GM18499 (cell line): ENCODE measurements around the gene SLC30A10.
"Not testable (repeated sequence)": the region's sequence is repeated elsewhere in the genome, so short reads cannot be mapped to it uniquely, and the experiment has no call there.

Source experiments
- ATAC-seq: cut with Tn5 transposase; IDR thresholded peaks from one replicate; pipeline ENCODE4 v1.9.1; 2021; ENCODE audit warnings: moderate number of reproducible peaks; ENCODE audit not compliant: insufficient read depth, unreplicated experiment

The SLC30A10 gene

DNA sequence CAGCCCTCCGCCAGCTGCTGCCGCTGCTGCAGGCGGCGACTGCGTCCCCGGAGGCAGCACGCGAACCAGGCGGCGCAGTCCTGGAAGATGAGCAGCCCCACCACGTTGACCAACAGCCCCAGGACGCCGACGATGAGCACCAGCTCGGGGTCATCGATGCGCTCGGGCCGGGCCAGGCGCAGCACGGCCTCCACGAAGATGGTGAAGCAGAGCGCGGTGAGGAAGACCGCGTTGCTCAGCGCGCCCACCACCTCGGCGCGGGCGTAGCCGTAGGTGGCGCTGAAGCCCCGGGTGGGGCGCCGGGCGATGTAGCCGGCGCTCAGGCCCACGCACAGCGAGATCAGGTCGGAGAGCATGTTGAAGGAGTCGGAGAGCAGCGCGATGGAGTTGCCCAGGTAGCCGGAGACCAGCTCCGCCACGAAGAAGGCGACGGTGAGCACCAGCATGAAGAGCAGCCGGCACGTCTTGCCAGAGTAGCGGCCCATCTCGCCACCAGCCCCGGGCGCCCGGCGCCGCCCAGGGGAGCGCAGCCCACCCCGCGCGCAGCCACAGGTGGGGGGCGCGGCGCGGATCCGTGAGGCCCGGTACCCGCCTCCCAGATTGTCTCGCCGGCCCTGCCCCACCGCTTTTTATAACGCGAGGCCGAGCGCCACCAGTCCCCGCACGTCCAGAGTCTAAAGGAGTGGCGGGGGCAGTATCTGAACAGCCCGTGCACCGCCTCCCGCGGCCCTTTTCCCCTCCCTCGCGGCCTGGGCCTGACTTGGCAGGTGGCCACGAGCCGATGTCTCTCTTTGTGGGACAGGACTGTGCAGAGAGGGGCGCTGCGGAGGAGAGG lies at the start of gene SLC30A10:
SLC30A10 (minus strand) TSS at position 602 of the 835 bp plus-strand sequence; CDS start at position 485, 117 bp downstream.
- ATAC-seq = no peak

DNA sequence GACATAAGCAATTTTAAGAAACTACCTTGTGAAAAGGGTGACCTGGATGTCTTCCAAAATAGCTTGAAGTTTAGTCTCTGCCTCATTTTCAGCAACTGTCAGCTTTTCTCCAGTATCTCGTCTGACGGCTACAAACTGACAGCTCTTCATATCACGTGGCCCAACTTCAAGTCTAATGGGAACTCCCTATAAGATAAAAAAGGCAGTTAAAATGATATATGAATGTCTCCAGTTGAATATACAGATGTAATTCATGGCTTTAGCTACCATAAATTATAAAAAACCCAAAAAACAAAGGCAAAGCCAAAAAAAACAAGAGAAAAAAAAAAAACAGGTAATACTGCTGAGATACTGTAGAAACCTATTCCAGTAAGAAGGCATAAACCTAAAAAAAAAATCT lies 44.9 kb upstream of the SLC30A10 start:
- no peak for ATAC-seq

DNA sequence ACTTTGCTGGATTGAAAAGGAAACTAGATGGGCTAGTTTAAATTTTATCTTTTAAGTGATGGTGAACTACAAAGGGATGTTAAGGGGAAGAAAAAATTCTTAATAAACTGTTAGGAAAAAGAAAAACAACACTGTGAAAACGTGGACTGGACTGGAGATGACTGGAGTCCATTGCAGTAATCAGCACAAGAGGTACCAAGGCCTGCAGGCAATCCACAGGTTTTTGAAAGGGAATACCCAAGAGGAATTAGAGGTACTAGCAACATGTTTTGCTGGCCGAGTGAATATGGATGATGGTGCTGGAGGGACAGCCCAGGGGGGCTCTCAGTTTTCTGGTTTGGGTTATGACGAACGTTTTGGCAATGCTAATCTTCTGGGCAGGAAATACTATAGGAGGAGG lies 39.0 kb upstream of the SLC30A10 start:
- no peak for ATAC-seq

DNA sequence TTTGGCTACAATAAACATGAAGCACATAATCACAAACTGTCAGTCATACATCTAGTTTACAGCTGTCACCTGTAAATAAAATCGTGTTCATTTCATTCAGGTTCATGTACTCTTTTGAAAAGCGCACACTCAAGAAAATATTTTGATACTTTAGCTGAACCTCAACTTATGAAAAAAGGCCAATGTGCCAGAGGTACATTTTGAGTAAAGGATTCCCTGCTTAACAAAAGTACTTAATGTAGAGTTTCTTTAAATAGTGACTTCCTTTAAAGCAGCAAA lies 37.7 kb upstream of the SLC30A10 start:
- ATAC-seq = no peak

DNA sequence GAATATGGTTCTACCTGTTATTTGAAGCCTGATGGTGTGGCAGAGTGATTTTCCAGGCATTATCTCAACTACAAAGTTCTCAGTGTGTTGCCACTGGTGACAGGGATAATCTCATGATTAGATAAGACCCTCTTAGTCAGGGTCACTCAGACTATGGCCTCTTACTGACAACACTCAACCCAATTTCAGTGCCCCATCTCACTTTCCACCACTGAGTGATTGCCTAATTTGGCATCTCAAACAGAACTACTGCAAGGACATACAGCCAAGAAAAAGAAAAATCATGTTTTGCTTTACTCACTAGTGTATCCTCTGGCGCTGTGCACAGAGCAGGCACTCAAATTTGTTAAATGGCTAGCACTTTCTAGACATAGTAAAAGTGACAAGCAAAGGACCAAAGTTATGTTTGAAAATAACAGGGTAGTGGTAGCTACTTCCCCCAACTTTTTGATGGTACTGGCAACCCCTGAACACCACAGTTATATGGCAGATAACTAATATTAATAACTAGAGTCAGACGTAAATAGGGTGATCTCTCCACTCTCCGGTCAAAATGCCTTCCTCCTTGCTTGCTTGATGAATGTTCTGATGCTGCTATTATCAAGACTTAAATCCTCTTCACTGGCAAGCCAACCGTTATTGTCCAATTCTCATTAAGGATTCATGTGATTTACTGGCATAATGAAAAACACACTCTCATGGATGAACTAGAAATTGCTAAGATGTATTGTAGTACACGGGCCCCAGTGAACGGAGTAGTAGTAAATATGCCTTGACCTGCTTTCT lies 37.1 kb upstream of the SLC30A10 start:
- no peak for ATAC-seq

DNA sequence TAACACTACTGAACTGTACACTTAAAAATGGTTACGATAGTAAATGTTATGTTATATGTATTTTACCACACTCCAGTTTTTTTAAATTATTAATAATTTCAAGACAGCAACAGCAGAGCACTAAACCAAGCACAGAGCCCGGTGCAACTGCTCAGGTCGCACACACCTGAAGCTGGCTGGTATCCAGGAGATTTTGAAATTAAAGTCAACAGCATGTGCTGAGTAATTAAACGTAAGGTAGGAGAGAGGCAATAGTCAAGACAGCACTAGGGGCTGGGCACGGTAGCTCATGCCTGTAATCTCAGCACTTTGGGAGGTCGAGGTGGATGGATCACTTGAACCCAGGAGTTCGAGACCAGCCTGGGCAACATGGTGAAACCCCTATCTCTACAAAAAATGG lies 35.1 kb upstream of the SLC30A10 start:
- no peak for ATAC-seq

DNA sequence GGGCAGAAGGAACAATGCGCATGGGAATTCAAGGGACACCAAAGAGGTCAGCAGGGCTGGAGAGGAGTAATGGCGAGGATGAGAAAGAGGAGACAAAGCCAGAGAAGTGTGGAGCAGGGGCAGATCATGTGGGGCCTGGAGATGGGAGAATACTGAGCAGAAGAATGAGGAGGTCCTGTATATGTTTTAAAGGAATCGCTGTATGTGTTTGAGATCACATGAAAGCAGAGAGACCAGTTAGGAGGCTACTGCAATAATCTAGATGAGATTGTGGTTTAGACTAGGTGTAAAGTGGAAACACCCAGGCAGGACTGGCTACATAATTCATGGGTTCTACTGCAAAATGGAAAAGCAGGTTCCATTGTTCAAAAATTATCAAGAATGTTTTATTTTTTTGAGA lies 33.3 kb upstream of the SLC30A10 start:
- ATAC-seq = no peak

DNA sequence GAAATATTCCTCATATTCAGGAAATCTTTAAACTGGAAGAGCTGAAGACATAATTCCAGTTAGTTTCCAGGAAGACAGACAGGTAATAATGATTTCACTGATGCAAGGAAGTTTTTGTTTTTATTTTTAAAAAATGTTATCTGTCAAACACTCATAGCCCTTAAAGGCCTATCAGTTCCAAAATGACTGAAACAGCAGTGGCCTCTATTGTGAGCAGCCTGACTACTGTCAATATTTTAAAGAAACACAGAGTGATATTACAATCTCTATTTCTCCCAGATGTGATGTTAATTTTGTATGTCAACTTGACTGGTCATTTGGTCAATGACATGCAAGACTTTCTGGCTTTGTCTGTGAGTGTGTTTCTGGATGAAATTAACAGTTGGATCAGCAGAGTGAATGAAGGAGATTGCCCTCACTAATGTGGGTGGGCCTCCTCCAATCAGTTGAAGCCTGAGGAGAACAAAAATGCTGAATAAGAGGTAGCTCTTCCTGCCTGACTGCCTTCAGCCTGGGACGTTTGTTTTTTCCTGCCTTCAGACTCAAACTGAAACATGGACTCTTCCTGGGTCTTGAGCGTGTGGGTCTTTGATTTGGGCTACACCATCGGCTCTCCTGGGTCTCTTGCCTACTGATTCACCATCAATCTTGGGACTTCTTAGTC lies 31.3 kb upstream of the SLC30A10 start:
- no peak for ATAC-seq

DNA sequence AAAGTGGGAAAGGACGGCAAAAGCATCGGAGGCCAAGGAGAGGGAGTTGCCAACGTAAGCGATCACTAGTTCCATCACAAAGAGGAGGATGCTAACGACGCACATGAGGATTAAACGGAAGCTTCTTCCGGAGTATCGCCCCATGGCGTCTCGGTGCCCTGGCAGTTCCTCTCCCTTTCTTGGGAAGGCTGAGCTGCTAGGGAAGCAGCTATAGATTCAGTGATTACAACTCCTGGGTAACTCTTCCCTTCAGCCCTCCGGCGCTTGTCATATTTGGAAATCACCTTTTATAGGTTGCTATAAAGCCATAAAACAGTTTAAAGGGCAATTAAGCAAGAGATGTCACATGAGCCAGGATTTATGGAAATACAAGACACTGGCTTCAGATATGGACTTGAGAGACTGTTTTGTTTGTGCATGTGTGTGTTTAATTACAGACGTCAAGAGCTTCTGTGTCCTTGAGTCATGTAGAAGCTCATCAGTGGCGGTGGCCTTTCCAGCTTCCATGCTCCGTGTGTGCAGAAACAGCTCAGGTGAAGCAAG lies 30.6 kb upstream of the SLC30A10 start:
- no peak for ATAC-seq

DNA sequence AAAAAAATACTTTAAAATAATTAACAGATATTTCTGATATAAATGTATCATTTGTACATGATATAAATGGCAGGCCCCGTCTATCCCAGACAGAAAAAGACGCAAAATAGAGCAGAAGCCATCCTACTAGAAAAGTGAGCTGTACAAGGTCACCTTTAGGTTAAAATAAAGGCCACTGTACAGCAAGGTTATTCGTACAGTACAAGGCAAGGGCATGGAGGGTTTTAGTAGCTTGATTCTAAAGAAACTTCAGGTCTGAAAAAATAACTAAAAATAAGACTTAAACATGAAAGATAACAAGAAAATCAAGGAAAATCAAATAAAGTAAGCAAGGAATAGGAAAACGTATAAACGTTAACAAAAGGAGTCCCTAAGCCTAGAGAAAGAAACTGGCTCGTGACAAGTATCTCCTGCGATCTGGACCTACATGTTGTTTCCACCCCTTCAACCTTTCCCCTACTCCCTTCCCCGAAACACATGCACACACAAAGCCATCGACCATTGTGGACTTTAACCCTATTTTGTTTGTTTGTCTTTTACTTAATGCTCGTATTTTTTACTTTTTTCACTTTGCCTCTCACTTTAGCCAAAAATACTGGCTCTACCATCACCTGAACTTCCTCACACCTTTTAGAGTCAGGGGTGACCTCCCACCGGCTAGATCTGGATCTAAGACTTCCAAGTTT lies 26.5 kb upstream of the SLC30A10 start:
- ATAC-seq = no peak

DNA sequence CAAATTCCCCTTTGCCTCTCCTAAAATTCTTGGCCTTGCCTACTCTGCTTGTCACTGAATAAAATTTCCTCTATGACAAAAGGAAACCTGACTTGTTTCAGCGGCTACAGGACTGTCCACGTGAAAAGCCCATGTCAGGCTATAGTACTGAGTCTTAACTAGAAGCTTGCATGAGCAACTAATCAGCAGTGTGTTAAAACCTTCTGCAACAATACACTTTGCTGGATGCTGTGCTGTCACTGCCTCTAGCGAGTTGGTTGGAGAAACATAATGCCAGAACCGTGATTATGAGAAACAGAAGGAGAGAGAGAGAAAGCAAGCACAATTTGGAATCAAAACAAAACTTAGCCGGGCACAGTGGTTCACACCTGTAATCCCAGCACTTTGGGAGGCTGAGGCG lies 25.7 kb upstream of the SLC30A10 start:
- no peak for ATAC-seq

DNA sequence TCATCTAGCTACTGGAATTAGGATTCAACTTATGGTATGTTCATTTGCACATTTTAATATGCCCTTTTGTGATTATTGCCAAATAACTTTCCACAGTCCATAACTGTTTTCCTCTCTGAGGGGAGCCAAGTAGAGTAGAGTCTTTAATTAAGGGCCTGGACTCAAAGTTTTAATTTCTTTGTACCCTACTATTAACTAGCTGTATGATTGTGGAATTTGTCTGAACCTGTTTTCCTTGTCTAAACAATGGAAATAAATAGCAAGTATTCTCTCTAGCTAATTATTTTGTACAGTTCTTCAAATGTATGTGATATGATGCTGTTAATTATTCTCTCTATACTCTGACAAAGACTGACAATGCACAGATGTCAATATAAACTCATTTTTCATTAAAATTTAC lies 24.0 kb upstream of the SLC30A10 start:
- ATAC-seq = no peak

DNA sequence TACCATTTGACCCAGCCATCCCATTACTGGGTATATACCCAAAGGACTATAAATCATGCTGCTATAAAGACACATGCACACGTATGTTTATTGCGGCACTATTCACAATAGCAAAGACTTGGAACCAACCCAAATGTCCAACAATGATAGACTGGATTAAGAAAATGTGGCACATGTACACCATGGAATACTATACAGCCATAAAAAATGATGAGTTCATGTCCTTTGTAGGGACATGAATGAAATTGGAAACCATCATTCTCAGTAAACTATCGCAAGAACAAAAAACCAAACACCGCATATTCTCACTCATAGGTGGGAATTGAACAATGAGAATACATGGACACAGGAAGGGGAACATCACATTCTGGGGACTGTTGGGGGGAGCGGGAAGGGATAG lies 20.9 kb upstream of the SLC30A10 start:
- ATAC-seq = not testable (repeated sequence)

DNA sequence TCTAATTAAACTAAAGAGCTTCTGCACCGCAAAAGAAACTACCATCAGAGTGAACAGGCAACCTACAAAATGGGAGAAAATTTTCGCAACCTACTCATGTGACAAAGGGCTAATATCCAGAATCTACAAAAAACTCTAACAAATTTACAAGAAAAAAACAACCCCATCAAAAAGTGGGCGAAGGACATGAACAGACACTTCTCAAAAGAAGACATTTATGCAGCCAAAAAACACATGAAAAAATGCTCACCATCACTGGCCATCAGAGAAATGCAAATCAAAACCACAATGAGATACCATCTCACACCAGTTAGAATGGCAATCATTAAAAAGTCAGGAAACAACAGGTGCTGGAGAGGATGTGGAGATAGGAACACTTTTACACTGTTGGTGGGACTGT lies 20.4 kb upstream of the SLC30A10 start:
- not testable (repeated sequence) for ATAC-seq

DNA sequence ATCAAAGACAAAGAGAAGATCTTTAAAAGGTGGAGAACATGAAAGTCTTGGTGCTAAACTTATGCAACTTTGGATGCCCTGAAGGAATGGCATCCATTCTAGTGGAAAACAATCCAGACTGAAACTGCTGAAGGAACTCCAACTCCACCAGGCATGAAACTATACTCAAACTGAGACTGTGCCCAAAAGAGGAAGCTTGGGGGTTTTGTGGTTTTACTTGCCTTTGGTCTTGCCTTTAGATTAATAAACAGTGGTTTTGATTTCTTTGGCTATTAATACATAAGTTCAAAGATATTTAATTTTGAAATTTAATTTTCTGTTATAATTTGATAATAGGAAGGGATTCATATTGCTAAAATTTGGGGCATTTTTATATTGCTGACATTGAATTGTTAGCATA lies 17.4 kb upstream of the SLC30A10 start:
- no peak for ATAC-seq

DNA sequence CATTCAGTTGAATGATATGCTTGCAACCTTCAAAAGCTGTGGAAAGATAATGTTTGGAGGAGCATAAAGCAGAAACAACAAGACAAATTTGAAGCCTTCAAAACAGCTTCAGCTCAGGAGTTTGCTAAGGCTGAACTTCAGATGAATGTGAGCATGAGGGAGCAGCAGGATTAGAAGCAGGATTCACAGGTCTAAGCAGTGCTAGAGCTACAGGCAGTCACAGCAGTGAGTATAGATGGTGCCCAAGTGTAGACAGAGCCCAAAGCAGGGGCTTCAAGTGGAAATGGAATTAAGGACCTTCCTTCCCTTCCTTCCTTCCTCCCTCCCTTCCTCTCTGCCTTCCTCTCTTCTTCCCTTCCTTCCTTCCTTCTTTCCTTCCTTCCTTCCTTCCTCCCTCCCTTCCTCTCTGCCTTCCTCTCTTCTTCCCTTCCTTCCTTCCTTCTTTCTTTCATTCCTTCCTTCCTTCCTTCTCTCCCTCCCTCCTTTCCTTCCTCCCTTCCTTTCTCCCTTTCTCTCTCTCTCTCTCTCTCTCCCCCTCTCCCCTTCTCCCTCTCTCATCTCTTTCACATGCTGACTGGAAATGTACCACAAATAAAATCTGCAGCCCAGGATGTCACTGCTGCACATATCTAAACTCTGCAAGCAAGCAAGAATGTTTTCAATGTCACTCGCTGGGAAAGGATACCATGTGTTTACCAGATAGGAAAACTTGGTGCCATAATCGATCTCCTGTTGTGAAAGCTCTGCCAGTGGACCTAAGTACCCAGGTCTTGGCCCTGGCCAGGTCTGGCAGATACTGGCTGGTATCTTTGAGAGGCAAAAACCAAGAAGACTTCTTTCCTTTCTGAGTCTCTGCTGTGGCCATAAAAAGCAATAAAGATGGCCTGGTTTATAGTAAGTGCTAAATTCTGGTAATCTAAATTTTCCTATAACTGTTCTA lies 13.1 kb upstream of the SLC30A10 start:
- no peak for ATAC-seq

DNA sequence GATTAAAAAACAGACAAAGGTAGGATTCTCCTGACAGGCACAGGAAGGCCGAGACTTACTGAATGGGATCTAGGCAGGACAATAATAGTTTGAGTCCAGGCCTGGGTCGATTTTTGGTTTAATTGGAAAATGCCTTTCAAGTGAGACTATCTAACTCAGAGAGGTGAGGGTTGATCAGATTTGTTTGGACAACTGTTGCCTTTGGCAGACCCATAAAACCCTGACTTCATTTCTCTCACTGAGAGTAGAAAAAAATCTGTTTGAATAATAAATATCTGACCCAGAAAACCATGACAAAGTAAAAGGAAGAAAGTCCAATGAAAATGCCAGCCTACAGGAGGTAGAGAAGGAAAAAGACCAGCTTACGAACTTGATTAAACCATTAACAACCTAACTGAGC lies 12.3 kb upstream of the SLC30A10 start:
- no peak for ATAC-seq

DNA sequence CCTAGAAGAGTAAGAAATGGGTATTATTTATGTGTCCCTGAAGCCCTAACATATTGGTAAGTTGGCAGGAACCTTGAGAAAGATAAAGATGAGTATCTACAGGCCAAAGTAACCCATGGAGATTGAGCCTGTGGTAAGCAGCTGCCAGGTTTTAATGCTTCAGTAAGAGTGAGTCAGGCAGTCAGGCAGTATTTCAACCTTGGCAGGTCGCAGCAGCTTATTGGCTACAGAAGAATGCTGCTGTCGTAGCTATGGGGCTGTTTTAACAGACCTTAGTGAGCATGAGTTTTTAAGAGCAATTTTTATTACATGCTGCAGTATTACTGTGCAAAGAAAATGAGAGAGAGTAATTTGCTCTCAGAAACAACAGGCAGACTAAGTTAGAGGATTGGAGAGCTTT lies 10.3 kb upstream of the SLC30A10 start:
- no peak for ATAC-seq

DNA sequence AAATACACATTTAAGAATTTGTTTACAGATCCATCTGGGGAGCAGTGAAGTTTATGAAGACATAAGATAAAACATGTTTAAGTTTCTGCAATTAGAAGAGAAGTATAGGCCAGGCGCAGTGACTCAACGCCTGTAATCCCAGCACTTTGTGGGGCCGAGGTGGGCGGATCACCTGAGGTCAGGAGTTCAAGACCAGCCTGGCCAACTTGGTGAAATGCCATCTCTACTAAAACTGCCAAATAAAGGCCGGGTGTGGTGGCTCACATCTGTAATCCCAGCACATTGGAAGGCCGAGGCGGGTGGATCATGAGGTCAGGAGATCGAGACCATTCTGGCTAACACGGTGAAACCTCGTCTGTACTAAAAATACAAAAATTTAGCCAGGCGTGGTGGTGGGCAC lies 5.4 kb upstream of the SLC30A10 start:
- not testable (repeated sequence) for ATAC-seq
